ENCODE data around the gene CD8B2. TPM values are rescaled to one million over a fixed set of nuclear protein-coding genes. Genes with fewer than 3 reads are reported as not detected.

The CD8B2 gene
- polyA plus RNA-seq, 1 experiment: not detected

DNA sequence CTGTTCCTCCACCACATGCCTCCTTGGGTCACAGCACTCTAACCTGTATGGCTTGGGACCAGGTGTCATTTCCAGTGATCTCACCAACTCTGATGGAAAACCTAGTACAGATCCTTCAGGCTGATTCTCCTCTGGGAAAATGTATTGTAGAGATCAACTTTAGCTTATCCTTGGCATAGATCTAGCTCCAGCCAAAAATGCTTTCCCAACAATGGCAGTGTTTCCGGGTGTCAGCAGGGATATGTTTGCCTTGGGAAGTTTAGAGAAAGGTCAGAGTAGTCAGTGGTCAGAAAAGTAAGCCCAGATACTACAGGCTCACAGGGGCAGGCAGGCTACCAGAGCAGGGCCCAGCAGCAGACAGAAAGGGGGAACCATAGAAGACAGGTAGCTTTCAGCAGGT is 73.6 kb downstream of the CD8B2 start:
- no peak for TF ChIP-seq CTCF (IDR thresholded peaks at IDR 0.05; ENCODE audit: insufficient read depth, low read depth, low read length)
- DNase-seq (ENCODE audit: low read depth): no peak
- Histone ChIP-seq H3K36me3 (ENCODE audit: control insufficient read depth, insufficient read depth, low read length) (no peaks in the 10 kb centered on the region), H3K27me3 (ENCODE audit: control insufficient read depth, insufficient read depth, low read length) (no peaks in the 10 kb centered on the region), H3K4me3 (ENCODE audit: low read depth, low read length) (no peak overlapping the region)
- CTCF ChIA-PET: interaction anchor here (0.8 kb wide), 1 partner anchor 17 kb away, joined by 3 read pairs; no protein-coding TSS in a partner anchor
- POLR2A ChIA-PET: no interaction called here

DNA sequence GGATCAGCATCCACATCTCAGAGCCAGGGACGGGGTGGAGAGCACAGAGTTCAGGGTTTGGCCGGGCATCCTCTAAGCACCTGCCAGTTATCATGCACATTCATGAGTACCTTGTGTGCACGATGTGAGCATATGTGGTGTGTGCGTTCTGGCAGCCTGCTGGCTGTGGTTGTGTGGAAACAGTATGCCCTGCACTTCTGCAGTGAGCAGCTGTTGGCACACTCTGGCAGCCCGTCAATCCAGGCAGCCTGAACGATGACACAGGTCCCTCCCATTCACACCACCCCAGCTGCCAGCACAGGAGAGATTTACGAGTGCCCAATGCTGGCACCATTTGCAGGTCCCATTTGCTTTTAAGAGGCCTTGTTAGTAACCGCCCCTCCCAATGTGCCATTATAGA is 74.2 kb downstream of the CD8B2 start:
- ChIA-PET POLR2A (no interaction called here), CTCF (interaction anchor here (0.8 to 2.1 kb wide), 3 partner anchors 10 to 22 kb away, joined by 3 to 11 read pairs (median 5); no protein-coding TSS in a partner anchor)
- Histone ChIP-seq H3K27me3 (ENCODE audit: control insufficient read depth, insufficient read depth, low read length) (no peaks in the 10 kb centered on the region), H3K36me3 (ENCODE audit: control insufficient read depth, insufficient read depth, low read length) (no peaks in the 10 kb centered on the region), H3K4me3 (ENCODE audit: low read depth, low read length) (no peak overlapping the region)
- no peak for TF ChIP-seq CTCF (IDR thresholded peaks at IDR 0.05; ENCODE audit: insufficient read depth, low read depth, low read length)
- no peak for DNase-seq (ENCODE audit: low read depth)

GRCh38 chr2:106561803-106562202 is 74.6 kb downstream of the CD8B2 start:
- ChIA-PET CTCF (interaction anchor here (1.4 to 2.1 kb wide), 2 partner anchors 10 to 21 kb away, joined by 5 to 11 read pairs; no protein-coding TSS in a partner anchor), POLR2A (no interaction called here)
- H3K4me3 ChIP-seq (ENCODE audit: low read depth, low read length): no peak overlapping the region
- H3K27me3 ChIP-seq (ENCODE audit: control insufficient read depth, insufficient read depth, low read length): no peaks in the 10 kb centered on the region
- no peak for DNase-seq (ENCODE audit: low read depth)
- TF ChIP-seq CTCF (IDR thresholded peaks at IDR 0.05; ENCODE audit: insufficient read depth, low read depth, low read length): no peak
- H3K36me3 ChIP-seq (ENCODE audit: control insufficient read depth, insufficient read depth, low read length): no peaks in the 10 kb centered on the region

GRCh38 chr2:106562268-106563186 is 75.4 kb downstream of the CD8B2 start:
- no peaks in the 10 kb centered on the region for H3K36me3 ChIP-seq (ENCODE audit: control insufficient read depth, insufficient read depth, low read length)
- ChIA-PET CTCF (interaction anchor here (1.1 to 2.1 kb wide), 5 partner anchors 11 to 32 kb away, joined by 3 to 11 read pairs (median 5); no protein-coding TSS in a partner anchor), POLR2A (no interaction called here)
- no peak for TF ChIP-seq CTCF (IDR thresholded peaks at IDR 0.05; ENCODE audit: insufficient read depth, low read depth, low read length)
- H3K4me3 ChIP-seq (ENCODE audit: low read depth, low read length): no peak overlapping the region
- no peak for DNase-seq (ENCODE audit: low read depth)
- H3K27me3 ChIP-seq (ENCODE audit: control insufficient read depth, insufficient read depth, low read length): no peaks in the 10 kb centered on the region

GRCh38 chr2:106563195-106563594 is 76.0 kb downstream of the CD8B2 start:
- Histone ChIP-seq H3K36me3 (ENCODE audit: control insufficient read depth, insufficient read depth, low read length) (no peaks in the 10 kb centered on the region), H3K4me3 (ENCODE audit: low read depth, low read length) (no peak overlapping the region), H3K27me3 (ENCODE audit: control insufficient read depth, insufficient read depth, low read length) (no peaks in the 10 kb centered on the region)
- no peak for DNase-seq (ENCODE audit: low read depth)
- ChIA-PET POLR2A (no interaction called here), CTCF (interaction anchor here (1.1 to 2.1 kb wide), 4 partner anchors 10 to 33 kb away, joined by 3 to 11 read pairs (median 4); no protein-coding TSS in a partner anchor)
- TF ChIP-seq CTCF (IDR thresholded peaks at IDR 0.05; ENCODE audit: insufficient read depth, low read depth, low read length): 0 out of 2 replicates have a peak, but pooled peaks have one; percentile 14

Data from BJ (cell line).